SK-N-SH (cell line): ENCODE data around the gene PRKCD. TPM values are rescaled to one million over a fixed set of nuclear protein-coding genes. Genes with fewer than 3 reads are reported as not detected.

Experiments used
- CTCF ChIA-PET: fragments of 300-600, 350-600 bp; formaldehyde crosslinking; extraction: SDS; loops from one replicate; lab custom pipeline; 2021; lab: Yijun Ruan, JAX
- POLR2A ChIA-PET: fragments of 350-600 bp; sonication (Branson Sonifier 250); formaldehyde crosslinking; extraction: SDS; loops from one replicate; lab custom pipeline; 2020; ENCODE audit warnings: antibody characterized with exemption, inconsistent platforms; lab: Yijun Ruan, JAX
- DNase-seq: peaks from one replicate; pipeline ENCODE4 v3.0.0; 2012
- H2AFZ ChIP-seq: fragments of 200-600 bp; sonication (generic); 2 replicates; pipeline ENCODE4 v1.8.1; 2016; ENCODE audit warnings: antibody characterized with exemption, mild to moderate bottlenecking, low read depth
- H3F3A ChIP-seq: fragments of 200-600 bp; sonication (generic); replicated peaks from 2 replicates; pipeline ENCODE3; 2016; ENCODE audit warnings: antibody characterized with exemption, mild to moderate bottlenecking; ENCODE audit not compliant: insufficient read depth
- H3K27ac ChIP-seq, 2 experiments: fragments of 200-500 bp in 1 of 2; fragments of 200-600 bp in 1 of 2; sonication (Bioruptor generic) in 1 of 2; sonication (generic), shearing (Covaris generic) in 1 of 2; 2 replicates each; pipeline versions ENCODE4 v1.5.1 to v1.6.1; 2014 to 2016; ENCODE audit warnings: low read depth in 2 of 2, inconsistent platforms in 1 of 2, low read length in 1 of 2, mild to moderate bottlenecking in 1 of 2, mixed read lengths in 1 of 2
- H3K27me3 ChIP-seq: fragments of 200-600 bp; sonication (generic), shearing (Covaris generic); 2 replicates; pipeline ENCODE4 v1.6.1; 2016; ENCODE audit warnings: mixed run types; ENCODE audit not compliant: insufficient read depth
- H3K36me3 ChIP-seq, 2 experiments: fragments of 200-500 bp in 1 of 2; fragments of 200-600 bp in 1 of 2; sonication (Bioruptor generic) in 1 of 2; sonication (generic) in 1 of 2; replicated peaks in 1 of 2; 2 replicates each; pipeline versions ENCODE3 to v1.5.1; 2014 to 2016; ENCODE audit warnings: low read length in 1 of 2, mild to moderate bottlenecking in 1 of 2; ENCODE audit not compliant: insufficient read depth in 2 of 2, control insufficient read depth in 1 of 2
- H3K4me1 ChIP-seq, 2 experiments: fragments of 200-500 bp in 1 of 2; fragments of 200-600 bp in 1 of 2; sonication (Bioruptor generic) in 1 of 2; sonication (generic), shearing (Covaris generic) in 1 of 2; 2 replicates each; pipeline versions ENCODE4 v1.5.1 to v1.6.1; 2014 to 2016; ENCODE audit warnings: low read depth in 1 of 2, low read length in 1 of 2, mixed run types in 1 of 2; ENCODE audit not compliant: insufficient read depth in 2 of 2, control insufficient read depth in 1 of 2
- H3K4me2 ChIP-seq: fragments of 200-600 bp; sonication (generic), shearing (Covaris generic); 2 replicates; pipeline ENCODE4 v1.6.1; 2017; ENCODE audit warnings: mixed run types
- H3K4me3 ChIP-seq, 2 experiments: fragments of 200-500 bp in 1 of 2; fragments of 200-600 bp in 1 of 2; sonication (Bioruptor generic) in 1 of 2; sonication (generic), shearing (Covaris generic) in 1 of 2; 2 replicates each; pipeline versions ENCODE4 v1.5.1 to v1.8.1; 2014 to 2016; ENCODE audit warnings: low read depth in 2 of 2, inconsistent platforms in 1 of 2, low read length in 1 of 2, mild to moderate bottlenecking in 1 of 2, mixed read lengths in 1 of 2, moderate library complexity in 1 of 2
- H3K79me2 ChIP-seq: fragments of 200-600 bp; sonication (generic); 2 replicates; pipeline ENCODE4 v1.8.1; 2017; ENCODE audit warnings: mild to moderate bottlenecking; ENCODE audit not compliant: insufficient read depth
- H3K9ac ChIP-seq: fragments of 200-600 bp; sonication (generic); 2 replicates; pipeline ENCODE4 v1.6.1; 2017; ENCODE audit warnings: mixed run types
- H3K9me2 ChIP-seq: fragments of 200-600 bp; sonication (generic); 2 replicates; pipeline ENCODE4 v1.6.1; 2017; ENCODE audit warnings: mixed run types
- H3K9me3 ChIP-seq: fragments of 200-600 bp; sonication (generic); 2 replicates; pipeline ENCODE4 v1.6.1; 2017; ENCODE audit warnings: mixed run types, mild to moderate bottlenecking, moderate library complexity
- H4K20me1 ChIP-seq: fragments of 200-600 bp; sonication (generic); 2 replicates; pipeline ENCODE4 v1.6.1; 2017; ENCODE audit warnings: mild to moderate bottlenecking, mixed run types; ENCODE audit not compliant: insufficient read depth
- FOSL2 ChIP-seq: IDR thresholded peaks from 2 replicates; pipeline ENCODE4 v1.4.0; 2012; ENCODE audit warnings: low read depth, mild to moderate bottlenecking, moderate library complexity, borderline replicate concordance
- JUND ChIP-seq: IDR thresholded peaks from 2 replicates; pipeline ENCODE4 v1.4.0; 2012
- NFIC ChIP-seq: IDR thresholded peaks from 2 replicates; pipeline ENCODE4 v1.4.0; 2012; ENCODE audit warnings: borderline replicate concordance
- RAD21 ChIP-seq: IDR thresholded peaks from 2 replicates; pipeline ENCODE4 v1.6.1; 2012; ENCODE audit warnings: mild to moderate bottlenecking, low read length
- SIN3A ChIP-seq: IDR thresholded peaks from 2 replicates; pipeline ENCODE4 v1.6.1; 2012; ENCODE audit warnings: low read depth, mild to moderate bottlenecking, low read length, moderate library complexity, borderline replicate concordance
- TCF12 ChIP-seq: IDR thresholded peaks from 2 replicates; pipeline ENCODE4 v1.4.0; 2012
- YY1 ChIP-seq: IDR thresholded peaks from 2 replicates; pipeline ENCODE4 v1.4.0; 2012; ENCODE audit warnings: low read depth, mild to moderate bottlenecking
- WGBS: methylation state at CpG from one replicate; pipeline ENCODE4 v1.1.6; 2017; ENCODE audit warnings: low lambda C conversion rate; 5-methylcytosine and 5-hydroxymethylcytosine counted together
- polyA plus RNA-seq, 3 experiments: library from polyadenylated mRNA; depleted of rRNA; stranded (reverse); fragments of >200 nt; gene quantifications; 2 replicates each; pipeline ENCODE4 v1.2.3, GENCODE V29; 2012
- TF ChIP-seq, protein P1 (sequence below): fragments of 150-350 bp; IDR thresholded peaks from 2 replicates; pipeline ENCODE4 v1.6.1; 2016; ENCODE audit warnings: mild to moderate bottlenecking, low read depth, low read length
- TF ChIP-seq, protein P2 (sequence below): IDR thresholded peaks from 2 replicates; pipeline ENCODE4 v1.4.0; 2012; ENCODE audit warnings: low read depth, borderline replicate concordance
- TF ChIP-seq, protein P3 (sequence below): IDR thresholded peaks from 2 replicates; pipeline ENCODE4 v1.4.0; 2012; ENCODE audit warnings: low read depth
- TF ChIP-seq, protein P4 (sequence below): IDR thresholded peaks from 2 replicates; pipeline ENCODE4; 2012
- TF ChIP-seq, protein P5 (sequence below): fragments of 200-600 bp; sonication (generic); IDR thresholded peaks from 2 replicates; pipeline ENCODE4 v1.6.1; 2017; ENCODE audit warnings: antibody characterized with exemption, mild to moderate bottlenecking, moderate library complexity

Gene PRKCD
- polyA plus RNA-seq, 1 of the 3 experiments (the other 2 are of a cell fraction): 29.0 TPM

DNA sequence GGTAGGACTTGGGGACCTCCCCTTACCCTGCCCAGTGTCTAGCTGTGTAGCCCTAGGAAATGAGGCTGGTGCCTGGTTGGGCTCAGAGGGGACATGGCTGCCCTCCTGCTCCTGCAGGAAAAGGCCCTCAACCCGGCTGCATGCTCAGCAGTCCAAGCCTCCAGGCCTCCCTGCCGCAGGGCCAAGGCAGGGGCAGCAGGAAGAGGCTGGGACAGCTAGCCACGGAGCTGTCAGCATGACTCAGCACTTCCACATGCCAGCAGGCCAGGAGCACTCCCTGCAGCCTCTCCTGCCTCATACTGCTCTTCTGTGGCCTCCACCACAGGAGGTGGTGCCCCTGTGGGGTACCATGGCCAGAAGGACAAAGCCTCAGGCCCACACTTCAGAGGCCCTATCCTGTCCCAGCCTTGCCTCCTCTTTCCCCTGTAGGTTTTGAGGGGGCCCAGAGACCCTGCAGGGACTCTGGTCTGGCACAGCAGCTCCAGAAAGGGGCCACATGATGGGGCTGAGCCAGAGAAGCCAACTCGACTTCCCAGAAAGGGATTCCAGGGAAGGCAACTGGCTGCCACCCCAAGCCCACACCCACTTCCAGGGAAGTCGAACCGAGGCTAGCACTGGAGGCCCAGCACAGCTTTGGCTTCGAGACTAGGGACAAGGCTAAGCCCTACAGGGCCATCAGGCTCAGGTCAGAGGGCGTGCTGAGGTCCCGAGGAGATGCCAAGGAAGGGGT, 75.3 kb downstream of the PRKCD start:
- Histone ChIP-seq H3K4me3 (no peak overlapping the region), H3K4me2 (peak overlapping the region; percentile 51; the same call in 1 of the 2 replicates), H3K27ac (peak overlapping the region; percentile 80 to 97), H3K9me2 (no peaks in the 10 kb centered on the region), H2AFZ (no peak overlapping the region), H3K4me1 (peaks cover 20 to 31% of the 10 kb centered on the region in 2 experiments; a peak in 3 of 4 replicates), H3K9me3 (no peaks in the 10 kb centered on the region), H3K79me2 (peaks cover 55% of the 10 kb centered on the region), H3F3A (peaks cover 39% of the 10 kb centered on the region), H3K36me3 (peaks cover 50 to 75% of the 10 kb centered on the region in 2 experiments), H3K27me3 (no peaks in the 10 kb centered on the region), H3K9ac (peak overlapping the region; percentile 50; the same call in 1 of the 2 replicates), H4K20me1 (peaks cover 5% of the 10 kb centered on the region; the same call in 1 of the 2 replicates)
- ChIA-PET CTCF (interaction anchor here (1.1 to 1.3 kb wide), 2 partner anchors 16 to 17 kb away, joined by 3 to 4 read pairs; no protein-coding TSS in a partner anchor), POLR2A (no interaction called here)
- TF ChIP-seq, protein P1, sequence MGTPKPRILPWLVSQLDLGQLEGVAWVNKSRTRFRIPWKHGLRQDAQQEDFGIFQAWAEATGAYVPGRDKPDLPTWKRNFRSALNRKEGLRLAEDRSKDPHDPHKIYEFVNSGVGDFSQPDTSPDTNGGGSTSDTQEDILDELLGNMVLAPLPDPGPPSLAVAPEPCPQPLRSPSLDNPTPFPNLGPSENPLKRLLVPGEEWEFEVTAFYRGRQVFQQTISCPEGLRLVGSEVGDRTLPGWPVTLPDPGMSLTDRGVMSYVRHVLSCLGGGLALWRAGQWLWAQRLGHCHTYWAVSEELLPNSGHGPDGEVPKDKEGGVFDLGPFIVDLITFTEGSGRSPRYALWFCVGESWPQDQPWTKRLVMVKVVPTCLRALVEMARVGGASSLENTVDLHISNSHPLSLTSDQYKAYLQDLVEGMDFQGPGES: no peak
- TF ChIP-seq, protein P2, sequence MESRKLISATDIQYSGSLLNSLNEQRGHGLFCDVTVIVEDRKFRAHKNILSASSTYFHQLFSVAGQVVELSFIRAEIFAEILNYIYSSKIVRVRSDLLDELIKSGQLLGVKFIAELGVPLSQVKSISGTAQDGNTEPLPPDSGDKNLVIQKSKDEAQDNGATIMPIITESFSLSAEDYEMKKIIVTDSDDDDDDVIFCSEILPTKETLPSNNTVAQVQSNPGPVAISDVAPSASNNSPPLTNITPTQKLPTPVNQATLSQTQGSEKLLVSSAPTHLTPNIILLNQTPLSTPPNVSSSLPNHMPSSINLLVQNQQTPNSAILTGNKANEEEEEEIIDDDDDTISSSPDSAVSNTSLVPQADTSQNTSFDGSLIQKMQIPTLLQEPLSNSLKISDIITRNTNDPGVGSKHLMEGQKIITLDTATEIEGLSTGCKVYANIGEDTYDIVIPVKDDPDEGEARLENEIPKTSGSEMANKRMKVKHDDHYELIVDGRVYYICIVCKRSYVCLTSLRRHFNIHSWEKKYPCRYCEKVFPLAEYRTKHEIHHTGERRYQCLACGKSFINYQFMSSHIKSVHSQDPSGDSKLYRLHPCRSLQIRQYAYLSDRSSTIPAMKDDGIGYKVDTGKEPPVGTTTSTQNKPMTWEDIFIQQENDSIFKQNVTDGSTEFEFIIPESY: no peak
- TF ChIP-seq, protein P3, sequence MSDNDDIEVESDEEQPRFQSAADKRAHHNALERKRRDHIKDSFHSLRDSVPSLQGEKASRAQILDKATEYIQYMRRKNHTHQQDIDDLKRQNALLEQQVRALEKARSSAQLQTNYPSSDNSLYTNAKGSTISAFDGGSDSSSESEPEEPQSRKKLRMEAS: peak; percentile 98
- peak; percentile 83 for TF ChIP-seq SIN3A
- no peak for TF ChIP-seq RAD21
- TF ChIP-seq JUND: 0 out of 2 replicates have a peak, but pooled peaks have one; percentile 7
- TF ChIP-seq NFIC: peak; percentile 60
- TF ChIP-seq, protein P4, sequence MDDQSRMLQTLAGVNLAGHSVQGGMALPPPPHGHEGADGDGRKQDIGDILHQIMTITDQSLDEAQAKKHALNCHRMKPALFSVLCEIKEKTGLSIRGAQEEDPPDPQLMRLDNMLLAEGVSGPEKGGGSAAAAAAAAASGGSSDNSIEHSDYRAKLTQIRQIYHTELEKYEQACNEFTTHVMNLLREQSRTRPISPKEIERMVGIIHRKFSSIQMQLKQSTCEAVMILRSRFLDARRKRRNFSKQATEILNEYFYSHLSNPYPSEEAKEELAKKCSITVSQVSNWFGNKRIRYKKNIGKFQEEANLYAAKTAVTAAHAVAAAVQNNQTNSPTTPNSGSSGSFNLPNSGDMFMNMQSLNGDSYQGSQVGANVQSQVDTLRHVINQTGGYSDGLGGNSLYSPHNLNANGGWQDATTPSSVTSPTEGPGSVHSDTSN: peak; percentile 43; the same call in 1 of the 2 replicates
- TF ChIP-seq YY1: peak; percentile 72; the same call in 1 of the 2 replicates
- peak; percentile 46; the same call in 1 of the 2 replicates for TF ChIP-seq TCF12
- TF ChIP-seq, protein P5, sequence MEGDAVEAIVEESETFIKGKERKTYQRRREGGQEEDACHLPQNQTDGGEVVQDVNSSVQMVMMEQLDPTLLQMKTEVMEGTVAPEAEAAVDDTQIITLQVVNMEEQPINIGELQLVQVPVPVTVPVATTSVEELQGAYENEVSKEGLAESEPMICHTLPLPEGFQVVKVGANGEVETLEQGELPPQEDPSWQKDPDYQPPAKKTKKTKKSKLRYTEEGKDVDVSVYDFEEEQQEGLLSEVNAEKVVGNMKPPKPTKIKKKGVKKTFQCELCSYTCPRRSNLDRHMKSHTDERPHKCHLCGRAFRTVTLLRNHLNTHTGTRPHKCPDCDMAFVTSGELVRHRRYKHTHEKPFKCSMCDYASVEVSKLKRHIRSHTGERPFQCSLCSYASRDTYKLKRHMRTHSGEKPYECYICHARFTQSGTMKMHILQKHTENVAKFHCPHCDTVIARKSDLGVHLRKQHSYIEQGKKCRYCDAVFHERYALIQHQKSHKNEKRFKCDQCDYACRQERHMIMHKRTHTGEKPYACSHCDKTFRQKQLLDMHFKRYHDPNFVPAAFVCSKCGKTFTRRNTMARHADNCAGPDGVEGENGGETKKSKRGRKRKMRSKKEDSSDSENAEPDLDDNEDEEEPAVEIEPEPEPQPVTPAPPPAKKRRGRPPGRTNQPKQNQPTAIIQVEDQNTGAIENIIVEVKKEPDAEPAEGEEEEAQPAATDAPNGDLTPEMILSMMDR: no peak
- peak; percentile 57; the same call in 1 of the 2 replicates for TF ChIP-seq FOSL2
- 74% methylated on average over 4 of the region's 9 CpGs for WGBS
- no peak for DNase-seq
